Fibroblast of mammary gland (primary cell): ENCODE results near the gene SERHL2.

ENCODE experiments used
- DNase-seq: peaks from one replicate; pipeline ENCODE4 v3.0.0-alpha.2; 2010; ENCODE audit warnings: low read depth
- H3K4me3 ChIP-seq: 2 replicates; pipeline ENCODE4 v1.5.1; 2011; ENCODE audit warnings: low read depth, mild to moderate bottlenecking, low read length, moderate library complexity; ENCODE audit not compliant: control insufficient read depth
- TF ChIP-seq, protein P1 (sequence below): conservative IDR thresholded peaks from 2 replicates; pipeline ENCODE4 v1.5.1; 2011; ENCODE audit warnings: low read depth, low read length, inconsistent platforms; ENCODE audit not compliant: control insufficient read depth, insufficient read depth

SERHL2 gene

DNA sequence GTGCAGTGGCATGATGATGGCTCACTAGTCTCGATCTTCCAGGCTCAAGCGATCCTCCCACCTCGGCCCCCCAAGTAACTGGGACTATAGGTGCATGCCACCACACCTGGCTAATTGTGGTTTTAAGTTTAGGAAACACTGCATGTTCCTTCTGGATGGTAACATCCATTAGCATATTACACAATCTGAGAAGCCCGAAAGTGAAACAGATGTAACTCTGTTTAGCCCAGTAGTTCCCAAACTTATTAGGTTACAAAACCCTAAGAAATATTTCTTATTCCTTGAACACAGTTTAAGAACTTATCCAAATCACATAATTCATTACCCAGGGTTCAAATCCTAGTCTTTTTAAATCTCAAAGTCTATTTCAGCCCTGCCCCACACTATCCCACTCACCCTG, 32.6 kb downstream of the SERHL2 start:
- no peak for DNase-seq
- TF ChIP-seq, protein P1, sequence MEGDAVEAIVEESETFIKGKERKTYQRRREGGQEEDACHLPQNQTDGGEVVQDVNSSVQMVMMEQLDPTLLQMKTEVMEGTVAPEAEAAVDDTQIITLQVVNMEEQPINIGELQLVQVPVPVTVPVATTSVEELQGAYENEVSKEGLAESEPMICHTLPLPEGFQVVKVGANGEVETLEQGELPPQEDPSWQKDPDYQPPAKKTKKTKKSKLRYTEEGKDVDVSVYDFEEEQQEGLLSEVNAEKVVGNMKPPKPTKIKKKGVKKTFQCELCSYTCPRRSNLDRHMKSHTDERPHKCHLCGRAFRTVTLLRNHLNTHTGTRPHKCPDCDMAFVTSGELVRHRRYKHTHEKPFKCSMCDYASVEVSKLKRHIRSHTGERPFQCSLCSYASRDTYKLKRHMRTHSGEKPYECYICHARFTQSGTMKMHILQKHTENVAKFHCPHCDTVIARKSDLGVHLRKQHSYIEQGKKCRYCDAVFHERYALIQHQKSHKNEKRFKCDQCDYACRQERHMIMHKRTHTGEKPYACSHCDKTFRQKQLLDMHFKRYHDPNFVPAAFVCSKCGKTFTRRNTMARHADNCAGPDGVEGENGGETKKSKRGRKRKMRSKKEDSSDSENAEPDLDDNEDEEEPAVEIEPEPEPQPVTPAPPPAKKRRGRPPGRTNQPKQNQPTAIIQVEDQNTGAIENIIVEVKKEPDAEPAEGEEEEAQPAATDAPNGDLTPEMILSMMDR = no peak
- no peak overlapping the region for H3K4me3 ChIP-seq

GRCh38 chr22:42587588-42588175, 33.9 kb downstream of the SERHL2 start:
- TF ChIP-seq, protein P1 = no peak
- no peak overlapping the region for H3K4me3 ChIP-seq
- DNase-seq = no peak

- H3K4me3 ChIP-seq = no peak overlapping the region
- TF ChIP-seq, protein P1 = no peak
- no peak for DNase-seq
Measured at GRCh38 chr22:42591987-42592386, 38.2 kb downstream of the SERHL2 start.

DNA sequence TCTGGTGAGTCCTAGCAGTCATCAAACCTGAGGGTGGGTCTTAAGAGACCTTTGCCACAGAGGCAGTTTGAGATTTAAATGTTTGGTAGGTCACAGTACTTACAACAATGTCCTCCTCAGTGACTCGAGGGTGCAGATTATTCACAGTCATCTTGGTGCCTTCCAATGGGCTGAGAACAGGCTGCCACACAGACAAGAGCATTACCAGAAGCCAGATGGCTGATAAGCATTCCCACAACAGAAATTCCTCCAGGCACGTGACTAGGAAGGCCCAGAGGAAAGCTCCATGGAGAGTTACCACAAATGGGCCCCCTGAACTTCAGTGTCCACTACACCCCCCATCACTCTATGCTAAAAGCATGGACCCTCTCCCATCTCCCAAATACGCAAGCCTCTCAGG, 41.7 kb downstream of the SERHL2 start:
- DNase-seq = no peak
- no peak overlapping the region for H3K4me3 ChIP-seq
- TF ChIP-seq, protein P1 = no peak

DNA sequence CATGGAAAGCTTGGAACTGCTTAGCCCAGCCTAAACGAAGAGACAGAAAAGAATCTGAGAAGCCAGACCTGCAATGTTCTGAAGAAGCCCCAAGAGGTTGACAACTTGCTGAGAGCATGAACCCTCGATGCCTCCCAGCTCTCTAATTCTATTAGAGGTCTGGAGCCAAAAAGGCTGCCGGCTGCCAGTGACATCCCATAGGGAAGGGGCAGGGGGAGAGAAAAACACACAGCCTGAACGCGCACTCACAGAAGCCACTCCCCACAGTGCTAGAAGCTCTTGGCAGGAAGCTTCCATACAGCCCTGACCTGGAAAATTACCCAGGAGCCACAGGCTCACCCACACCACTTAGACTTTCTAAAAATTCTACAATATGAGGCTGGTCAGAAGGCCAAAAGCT, 42.6 kb downstream of the SERHL2 start:
- no peak for DNase-seq
- TF ChIP-seq, protein P1 = no peak
- no peak overlapping the region for H3K4me3 ChIP-seq

GRCh38 chr22:42596863-42597530, 43.2 kb downstream of the SERHL2 start:
- TF ChIP-seq, protein P1 = no peak
- no peak overlapping the region for H3K4me3 ChIP-seq
- DNase-seq = no peak
